Neuronal stem cell (in vitro differentiated cells): ENCODE data around the gene ZNF652.

Experiments
- DNase-seq: peaks from one replicate; pipeline ENCODE4 v3.0.0-alpha.2; 2013; ENCODE audit warnings: low spot score
- H2AFZ ChIP-seq: one replicate; pipeline ENCODE4 v1.6.1; 2013; ENCODE audit warnings: mild to moderate bottlenecking, low read length, inconsistent platforms
- H2AK5ac ChIP-seq: 2 replicates; pipeline ENCODE4 v1.6.1; 2013; ENCODE audit warnings: low read depth, mild to moderate bottlenecking, inconsistent platforms, low read length, moderate library complexity, mixed read lengths
- H2BK120ac ChIP-seq: 2 replicates; pipeline ENCODE4 v1.6.1; 2013; ENCODE audit warnings: low read depth, mild to moderate bottlenecking, inconsistent platforms, low read length, moderate library complexity, mixed read lengths
- H2BK12ac ChIP-seq: one replicate; pipeline ENCODE4 v1.6.1; 2013; ENCODE audit warnings: low read length, inconsistent platforms
- H2BK15ac ChIP-seq: 2 replicates; pipeline ENCODE4 v1.6.1; 2013; ENCODE audit warnings: mild to moderate bottlenecking, low read length, inconsistent platforms, mixed read lengths
- H2BK5ac ChIP-seq: one replicate; pipeline ENCODE4 v1.6.1; 2013; ENCODE audit warnings: inconsistent platforms, mild to moderate bottlenecking, low read length, moderate library complexity
- H3K14ac ChIP-seq: one replicate; pipeline ENCODE4 v1.6.1; 2013; ENCODE audit warnings: low read length, inconsistent platforms
- H3K18ac ChIP-seq: 2 replicates; pipeline ENCODE4 v1.6.1; 2013; ENCODE audit warnings: low read length, inconsistent platforms
- H3K23ac ChIP-seq: 2 replicates; pipeline ENCODE4 v1.6.1; 2013; ENCODE audit warnings: low read depth, mild to moderate bottlenecking, mixed read lengths, low read length, inconsistent platforms; ENCODE audit not compliant: poor library complexity
- H3K27ac ChIP-seq: replicated peaks from 3 replicates; pipeline ENCODE4 v1.5.1; 2013; ENCODE audit warnings: low read length, inconsistent platforms
- H3K27me3 ChIP-seq, 3 experiments: 2 replicates each; pipeline ENCODE4 v1.6.1; 2013; ENCODE audit warnings: low read length in 3 of 3, mild to moderate bottlenecking in 2 of 3, inconsistent platforms in 1 of 3, low read depth in 1 of 3, mixed read lengths in 1 of 3, moderate library complexity in 1 of 3; ENCODE audit not compliant: control insufficient read depth in 3 of 3, insufficient read depth in 3 of 3
- H3K36me3 ChIP-seq, 2 donors: replicated peaks in 1 of 2; 2 replicates each; pipeline ENCODE4 v1.6.1; 2013; ENCODE audit warnings: low read length in 2 of 2; ENCODE audit not compliant: control insufficient read depth in 2 of 2, insufficient read depth in 2 of 2
- H3K4ac ChIP-seq: 2 replicates; pipeline ENCODE4 v1.6.1; 2013; ENCODE audit warnings: inconsistent platforms, mild to moderate bottlenecking, low read length, moderate library complexity
- H3K4me1 ChIP-seq, 2 donors: 1 replicate in 1 of 2; 2 replicates in 1 of 2; pipeline ENCODE4 v1.6.1; 2013; ENCODE audit warnings: low read length in 2 of 2, low read depth in 1 of 2; ENCODE audit not compliant: control insufficient read depth in 2 of 2, insufficient read depth in 1 of 2
- H3K4me2 ChIP-seq: one replicate; pipeline ENCODE4 v1.6.1; 2013; ENCODE audit warnings: mild to moderate bottlenecking, low read length, inconsistent platforms; ENCODE audit not compliant: insufficient read depth, poor library complexity, severe bottlenecking
- H3K4me3 ChIP-seq, 2 donors: 2 replicates each; pipeline ENCODE4 v1.5.1; 2013; ENCODE audit warnings: low read length in 2 of 2, mild to moderate bottlenecking in 2 of 2, inconsistent platforms in 1 of 2, moderate library complexity in 1 of 2
- H3K79me1 ChIP-seq: one replicate; pipeline ENCODE4 v1.6.1; 2013; ENCODE audit warnings: low read depth, mild to moderate bottlenecking, inconsistent platforms, low read length, moderate library complexity
- H3K9ac ChIP-seq: one replicate; pipeline ENCODE4 v1.6.1; 2013; ENCODE audit warnings: mild to moderate bottlenecking, low read depth, low read length, inconsistent platforms; ENCODE audit not compliant: poor library complexity
- H3K9me3 ChIP-seq, 2 donors: replicated peaks in 1 of 2; 2 replicates each; pipeline versions ENCODE3 to v1.6.1; 2013; ENCODE audit warnings: low read length in 2 of 2, mild to moderate bottlenecking in 2 of 2, inconsistent platforms in 1 of 2, low read depth in 1 of 2, mixed read lengths in 1 of 2, moderate library complexity in 1 of 2; ENCODE audit not compliant: control insufficient read depth in 2 of 2, insufficient read depth in 1 of 2
- H4K8ac ChIP-seq: one replicate; pipeline ENCODE4 v1.6.1; 2013; ENCODE audit warnings: low read depth, mild to moderate bottlenecking, inconsistent platforms, low read length, moderate library complexity
- H4K91ac ChIP-seq: one replicate; pipeline ENCODE4 v1.6.1; 2013; ENCODE audit warnings: low read length, low read depth, mild to moderate bottlenecking, inconsistent platforms; ENCODE audit not compliant: poor library complexity
- WGBS, 2 donors: extraction: QIAGEN DNeasy Blood & Tissue Kit; methylation state at CpG; one replicate each; pipeline ENCODE4 v1.1.7; 2013; ENCODE audit warnings: missing lambda C conversion rate in 2 of 2, mixed read lengths in 1 of 2; ENCODE audit not compliant: insufficient read length in 2 of 2, insufficient replicate concordance in 1 of 2; ENCODE audit errors: extremely low coverage in 2 of 2; 5-methylcytosine and 5-hydroxymethylcytosine counted together

Gene ZNF652

GRCh38 chr17:49373115-49373514 is 11.1 kb upstream of the ZNF652 start:
- H3K9me3 ChIP-seq, result no peaks in the 10 kb centered on the region
- no peak overlapping the region for H4K91ac ChIP-seq
- WGBS, 2 donors, result no CpG with 5 or more reads among the region's 6 CpGs
- no peak overlapping the region for H2BK12ac ChIP-seq
- no peaks in the 10 kb centered on the region for H3K79me1 ChIP-seq
- no peak overlapping the region for H2BK15ac ChIP-seq
- no peaks in the 10 kb centered on the region for H3K4me1 ChIP-seq
- H3K4me3 ChIP-seq, result no peak overlapping the region
- H4K8ac ChIP-seq, result no peak overlapping the region
- no peak overlapping the region for H3K18ac ChIP-seq
- H3K36me3 ChIP-seq, result no peaks in the 10 kb centered on the region
- no peak overlapping the region for H3K14ac ChIP-seq
- H3K27me3 ChIP-seq, result no peaks in the 10 kb centered on the region
- no peak overlapping the region for H2BK120ac ChIP-seq
- H2AK5ac ChIP-seq, result no peak overlapping the region
- H3K4ac ChIP-seq, result no peak overlapping the region
- no peak overlapping the region for H3K9ac ChIP-seq
- no peak overlapping the region for H2BK5ac ChIP-seq
- no peak overlapping the region for H3K27ac ChIP-seq
- DNase-seq, result no peak
- no peak overlapping the region for H3K4me2 ChIP-seq
- H3K23ac ChIP-seq, result no peak overlapping the region
- no peak overlapping the region for H2AFZ ChIP-seq

- Histone ChIP-seq H3K4me1 (no peaks in the 10 kb centered on the region), H3K4ac (no peak overlapping the region)
Measured at GRCh38 chr17:49372425-49372824, 10.4 kb upstream of the ZNF652 start.

GRCh38 chr17:49370971-49371834 is 9.2 kb upstream of the ZNF652 start:
- Histone ChIP-seq H2BK12ac (no peak overlapping the region), H3K14ac (no peak overlapping the region), H3K4me2 (no peak overlapping the region), H3K9ac (no peak overlapping the region), H4K8ac (no peak overlapping the region), H2BK5ac (no peak overlapping the region), H3K23ac (no peak overlapping the region), H3K27me3 (no peaks in the 10 kb centered on the region), H3K79me1 (no peaks in the 10 kb centered on the region), H2BK15ac (no peak overlapping the region), H3K18ac (no peak overlapping the region), H3K4me1 (no peaks in the 10 kb centered on the region), H3K4me3 (no peak overlapping the region), H2BK120ac (no peak overlapping the region), H3K9me3 (no peaks in the 10 kb centered on the region), H3K4ac (no peak overlapping the region), H2AFZ (no peak overlapping the region), H3K27ac (no peak overlapping the region), H3K36me3 (no peaks in the 10 kb centered on the region), H4K91ac (no peak overlapping the region), H2AK5ac (no peak overlapping the region)
- WGBS, 2 donors, result no CpG with 5 or more reads among the region's 13 CpGs
- no peak for DNase-seq

More at GRCh38 chr17:49372425-49372824, 10.4 kb upstream of the ZNF652 start:
- Histone ChIP-seq H4K91ac (no peak overlapping the region), H2BK120ac (no peak overlapping the region), H3K36me3 (no peaks in the 10 kb centered on the region), H3K27ac (no peak overlapping the region), H3K4me2 (no peak overlapping the region), H3K14ac (no peak overlapping the region), H2AK5ac (no peak overlapping the region), H2AFZ (no peak overlapping the region), H3K27me3 (no peaks in the 10 kb centered on the region), H4K8ac (no peak overlapping the region), H3K23ac (no peak overlapping the region), H2BK15ac (no peak overlapping the region), H3K79me1 (no peaks in the 10 kb centered on the region), H3K4me3 (no peak overlapping the region), H2BK5ac (no peak overlapping the region), H2BK12ac (no peak overlapping the region), H3K9me3 (no peaks in the 10 kb centered on the region), H3K18ac (no peak overlapping the region), H3K9ac (no peak overlapping the region)
- WGBS, 2 donors, result no CpG with 5 or more reads among the region's 7 CpGs
- no peak for DNase-seq

- Histone ChIP-seq H3K4ac (no peak overlapping the region), H3K4me3 (no peak overlapping the region), H3K23ac (no peak overlapping the region), H3K36me3 (no peaks in the 10 kb centered on the region), H2BK120ac (no peak overlapping the region), H2AK5ac (no peak overlapping the region), H4K91ac (no peak overlapping the region), H3K14ac (no peak overlapping the region), H3K4me2 (no peak overlapping the region), H2BK12ac (no peak overlapping the region), H2BK5ac (no peak overlapping the region), H4K8ac (no peak overlapping the region), H3K79me1 (no peaks in the 10 kb centered on the region), H2AFZ (no peak overlapping the region), H3K27ac (no peak overlapping the region), H3K4me1 (no peaks in the 10 kb centered on the region), H2BK15ac (no peak overlapping the region), H3K9me3 (no peaks in the 10 kb centered on the region), H3K27me3 (no peaks in the 10 kb centered on the region), H3K18ac (no peak overlapping the region), H3K9ac (no peak overlapping the region)
- no peak for DNase-seq
- WGBS, 2 donors, result no CpG with 5 or more reads among the region's 1 CpG
Measured at GRCh38 chr17:49369760-49370159, 7.7 kb upstream of the ZNF652 start.
